A673 (cell line): ENCODE data around the gene ZEB1. TPM values are rescaled to one million over a fixed set of nuclear protein-coding genes. Genes with fewer than 3 reads are reported as not detected.

ENCODE experiments used
- BruUV-seq: library from RNA; stranded (reverse); fragments of 400-500 nt; replicated peaks from 2 replicates; lab custom pipeline; 2021; lab: Mats Ljungman, UMichigan
- CTCF ChIA-PET: fragments of 300-600 bp; sonication (Branson Sonifier 250); formaldehyde crosslinking; loops from one replicate; lab custom pipeline; 2022; ENCODE audit warnings: antibody characterized with exemption; lab: Charles Lee
- POLR2A ChIA-PET: fragments of 300-600 bp; sonication (Branson Sonifier 250); formaldehyde crosslinking; loops from one replicate; lab custom pipeline; 2022; ENCODE audit warnings: antibody characterized with exemption; ENCODE audit not compliant: low non-redundant PET; lab: Charles Lee
- DNase-seq: peaks from one replicate; pipeline ENCODE4 v3.0.0-alpha.2; 2015; ENCODE audit warnings: low spot score
- H3K27ac ChIP-seq: fragments of 200-600 bp; sonication (generic); 2 replicates; pipeline ENCODE4 v1.5.1; 2016; ENCODE audit warnings: mixed run types, low read depth, mild to moderate bottlenecking, mixed read lengths, antibody characterized with exemption, low read length; ENCODE audit not compliant: poor library complexity, severe bottlenecking
- H3K27me3 ChIP-seq: fragments of 200-600 bp; sonication (generic); replicated peaks from 2 replicates; pipeline ENCODE4 v1.6.1; 2017; ENCODE audit warnings: mixed run types, low read depth, mild to moderate bottlenecking, mixed read lengths, antibody characterized with exemption, low read length; ENCODE audit not compliant: insufficient read depth, poor library complexity
- H3K36me3 ChIP-seq: fragments of 200-600 bp; sonication (generic); 2 replicates; pipeline ENCODE4 v1.6.1; 2016; ENCODE audit warnings: mixed run types, mild to moderate bottlenecking, mixed read lengths, antibody characterized with exemption, low read length; ENCODE audit not compliant: insufficient read depth, poor library complexity, severe bottlenecking
- H3K4me1 ChIP-seq: fragments of 200-600 bp; sonication (generic); 2 replicates; pipeline ENCODE4 v1.6.1; 2017; ENCODE audit warnings: mixed run types, mild to moderate bottlenecking, mixed read lengths, antibody characterized with exemption, low read length; ENCODE audit not compliant: insufficient read depth, poor library complexity, severe bottlenecking
- H3K4me3 ChIP-seq: fragments of 200-600 bp; sonication (generic); 2 replicates; pipeline ENCODE4 v1.5.1; 2016; ENCODE audit warnings: low read depth, mixed run types, mild to moderate bottlenecking, mixed read lengths, low read length; ENCODE audit not compliant: poor library complexity, severe bottlenecking
- H3K9me3 ChIP-seq: fragments of 200-600 bp; sonication (generic); 2 replicates; pipeline ENCODE4 v1.6.1; 2016; ENCODE audit warnings: mixed run types, low read depth, mild to moderate bottlenecking, mixed read lengths, antibody characterized with exemption, low read length; ENCODE audit not compliant: poor library complexity, severe bottlenecking
- EZH2 ChIP-seq: fragments of 200-600 bp; sonication (generic); IDR thresholded peaks from 2 replicates; pipeline ENCODE4 v1.6.1; 2017; ENCODE audit warnings: borderline replicate concordance, low read depth, mild to moderate bottlenecking, mixed read lengths, antibody characterized with exemption, low read length; ENCODE audit not compliant: poor library complexity, severe bottlenecking
- intact Hi-C: fragments of 100-400 bp; cut with micrococcal nuclease; formaldehyde crosslinking; loops from one replicate; pipeline ENCODE4 v1.10.0; 2022; ENCODE audit not compliant: unreplicated experiment
- total RNA-seq: library from RNA; stranded (reverse); gene quantifications from 2 replicates; pipeline ENCODE4 v1.2.3, GENCODE V29; 2021
- TF ChIP-seq, protein P1 (sequence below): fragments of 300-800, 200-600 bp; sonication (generic); conservative IDR thresholded peaks from 2 replicates; pipeline ENCODE4 v1.5.1; 2017; ENCODE audit warnings: low read depth, mild to moderate bottlenecking, antibody characterized with exemption, low read length, moderate library complexity, mixed read lengths

Gene ZEB1
- total RNA-seq, 1 experiment from 2014 or later, result 8.3 TPM

DNA sequence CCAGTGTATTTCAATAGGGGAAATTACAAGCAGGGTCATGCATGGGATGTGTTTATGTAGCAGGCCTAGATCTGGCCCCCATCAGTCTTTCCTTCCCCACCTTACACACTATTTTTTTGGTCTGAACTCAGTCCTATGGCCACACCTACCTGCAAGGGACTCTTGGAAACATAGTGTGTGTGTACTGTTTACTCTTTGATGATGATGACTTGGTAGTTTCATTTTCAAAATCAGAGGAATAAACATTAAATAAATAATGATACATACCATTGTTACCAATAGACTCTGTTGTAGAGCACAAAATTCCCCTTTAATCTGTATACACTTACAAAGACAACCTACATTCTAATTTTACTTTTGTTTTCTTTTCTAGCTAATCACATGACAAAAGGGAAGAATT is 191.0 kb downstream of the ZEB1 start:
- H3K4me3 ChIP-seq, result no peak overlapping the region
- intact Hi-C loops, result no loop called here
- no peaks in the 10 kb centered on the region for H3K36me3 ChIP-seq
- TF ChIP-seq, protein P1, sequence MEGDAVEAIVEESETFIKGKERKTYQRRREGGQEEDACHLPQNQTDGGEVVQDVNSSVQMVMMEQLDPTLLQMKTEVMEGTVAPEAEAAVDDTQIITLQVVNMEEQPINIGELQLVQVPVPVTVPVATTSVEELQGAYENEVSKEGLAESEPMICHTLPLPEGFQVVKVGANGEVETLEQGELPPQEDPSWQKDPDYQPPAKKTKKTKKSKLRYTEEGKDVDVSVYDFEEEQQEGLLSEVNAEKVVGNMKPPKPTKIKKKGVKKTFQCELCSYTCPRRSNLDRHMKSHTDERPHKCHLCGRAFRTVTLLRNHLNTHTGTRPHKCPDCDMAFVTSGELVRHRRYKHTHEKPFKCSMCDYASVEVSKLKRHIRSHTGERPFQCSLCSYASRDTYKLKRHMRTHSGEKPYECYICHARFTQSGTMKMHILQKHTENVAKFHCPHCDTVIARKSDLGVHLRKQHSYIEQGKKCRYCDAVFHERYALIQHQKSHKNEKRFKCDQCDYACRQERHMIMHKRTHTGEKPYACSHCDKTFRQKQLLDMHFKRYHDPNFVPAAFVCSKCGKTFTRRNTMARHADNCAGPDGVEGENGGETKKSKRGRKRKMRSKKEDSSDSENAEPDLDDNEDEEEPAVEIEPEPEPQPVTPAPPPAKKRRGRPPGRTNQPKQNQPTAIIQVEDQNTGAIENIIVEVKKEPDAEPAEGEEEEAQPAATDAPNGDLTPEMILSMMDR, result no peak
- no peak for TF ChIP-seq EZH2
- H3K27ac ChIP-seq, result no peak overlapping the region
- POLR2A ChIA-PET, result no interaction called here
- no peak for DNase-seq
- peaks cover 14% of the 10 kb centered on the region for H3K9me3 ChIP-seq
- CTCF ChIA-PET, result no interaction called here
- no peaks in the 10 kb centered on the region for H3K27me3 ChIP-seq
- H3K4me1 ChIP-seq, result no peaks in the 10 kb centered on the region
- BruUV-seq, result no TSS peak

DNA sequence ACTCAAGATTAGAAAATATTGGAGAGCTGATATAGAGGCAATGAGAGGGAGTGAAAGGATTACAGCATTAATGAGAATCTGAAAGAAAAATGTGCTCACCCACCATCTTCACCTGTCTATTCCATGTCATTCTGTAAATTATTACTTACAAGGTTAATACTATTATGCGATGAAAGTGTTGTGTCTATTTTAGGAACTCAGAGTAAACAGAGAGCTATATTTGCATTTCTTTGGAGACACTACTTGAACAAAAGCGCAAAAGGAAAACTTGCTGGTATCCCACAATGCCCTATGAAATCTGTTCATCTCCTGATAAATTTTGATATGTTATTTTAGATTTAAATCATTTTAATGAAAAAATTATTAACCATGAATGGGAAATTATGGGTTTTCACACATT is 196.1 kb downstream of the ZEB1 start:
- Histone ChIP-seq H3K4me1 (no peaks in the 10 kb centered on the region), H3K36me3 (no peaks in the 10 kb centered on the region), H3K9me3 (no peaks in the 10 kb centered on the region), H3K27me3 (no peaks in the 10 kb centered on the region), H3K27ac (no peak overlapping the region), H3K4me3 (no peak overlapping the region)
- no peak for DNase-seq
- POLR2A ChIA-PET, result no interaction called here
- BruUV-seq, result no TSS peak
- CTCF ChIA-PET, result no interaction called here
- intact Hi-C loops, result no loop called here
- TF ChIP-seq, protein P1, result no peak
- no peak for TF ChIP-seq EZH2

DNA sequence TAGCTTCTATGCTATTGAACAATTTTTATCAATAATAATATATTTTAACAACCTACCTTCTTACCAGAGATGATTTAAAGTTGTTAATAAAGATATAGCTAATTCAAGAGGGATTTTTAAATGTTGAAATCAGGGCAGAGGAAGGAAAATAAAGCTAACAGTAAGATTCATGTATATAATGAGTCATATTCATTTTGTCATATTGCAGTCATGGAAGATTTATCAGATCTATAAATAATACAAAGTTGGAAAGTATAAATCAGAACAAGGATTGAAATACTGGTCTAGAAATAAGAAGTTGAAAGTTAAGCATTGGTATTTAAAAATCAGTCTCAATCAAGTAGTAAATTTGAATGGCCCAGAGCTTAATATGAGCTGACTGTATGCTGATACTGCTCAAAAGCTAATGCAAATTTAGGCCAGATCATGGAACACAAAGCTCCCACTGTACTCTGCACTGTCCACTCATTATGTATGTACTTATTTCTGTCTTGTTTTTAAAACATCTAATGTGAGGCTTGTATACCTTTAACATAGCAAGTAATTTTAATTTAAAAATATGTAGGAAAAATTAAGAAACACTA is 196.9 kb downstream of the ZEB1 start:
- H3K27ac ChIP-seq, result no peak overlapping the region
- no peak for DNase-seq
- no peak overlapping the region for H3K4me3 ChIP-seq
- ChIA-PET POLR2A (interaction anchor here (0.5 kb wide), 1 partner anchor 351 kb away, joined by 3 read pairs; no protein-coding TSS in a partner anchor), CTCF (no interaction called here)
- no TSS peak for BruUV-seq
- no peaks in the 10 kb centered on the region for H3K9me3 ChIP-seq
- intact Hi-C loops, result no loop called here
- TF ChIP-seq, protein P1, result no peak
- TF ChIP-seq EZH2, result no peak
- no peaks in the 10 kb centered on the region for H3K36me3 ChIP-seq
- no peaks in the 10 kb centered on the region for H3K27me3 ChIP-seq
- H3K4me1 ChIP-seq, result no peaks in the 10 kb centered on the region
